ENCODE data around the gene CDC34.

The CDC34 gene

GRCh38 chr19:488505-489417, 42.8 kb upstream of the CDC34 start:
- TF ChIP-seq CTCF (IDR thresholded peaks at IDR 0.05; ENCODE audit: insufficient read depth, low read depth, low read length, missing control alignments), result no peak
- peak overlapping the region; percentile 94 for H3K4me3 ChIP-seq (ENCODE audit: low read depth, low read length)
- DNase-seq (ENCODE audit: low read depth), result peak; percentile 97

- no peak for TF ChIP-seq CTCF (IDR thresholded peaks at IDR 0.05; ENCODE audit: insufficient read depth, low read depth, low read length, missing control alignments)
- no peak for DNase-seq (ENCODE audit: low read depth)
Observed at GRCh38 chr19:489418-490196, 42.0 kb upstream of the CDC34 start.

GRCh38 chr19:491146-491741, 40.3 kb upstream of the CDC34 start:
- no peak overlapping the region for H3K4me3 ChIP-seq (ENCODE audit: low read depth, low read length)
- TF ChIP-seq CTCF (IDR thresholded peaks at IDR 0.05; ENCODE audit: insufficient read depth, low read depth, low read length, missing control alignments), result no peak
- peak; percentile 47 for DNase-seq (ENCODE audit: low read depth)

More at GRCh38 chr19:489418-490196, 42.0 kb upstream of the CDC34 start:
- H3K4me3 ChIP-seq (ENCODE audit: low read depth, low read length), result peak overlapping the region; percentile 94

- no peak for DNase-seq (ENCODE audit: low read depth)
- H3K4me3 ChIP-seq (ENCODE audit: low read depth, low read length), result no peak overlapping the region
- no peak for TF ChIP-seq CTCF (IDR thresholded peaks at IDR 0.05; ENCODE audit: insufficient read depth, low read depth, low read length, missing control alignments)
Observed at GRCh38 chr19:492091-492531, 39.4 kb upstream of the CDC34 start.

GRCh38 chr19:493391-494170, 38.0 kb upstream of the CDC34 start:
- no peak for TF ChIP-seq CTCF (IDR thresholded peaks at IDR 0.05; ENCODE audit: insufficient read depth, low read depth, low read length, missing control alignments)
- no peak for DNase-seq (ENCODE audit: low read depth)
- H3K4me3 ChIP-seq (ENCODE audit: low read depth, low read length), result no peak overlapping the region
